Karpas-422 (cell line): ENCODE measurements around the gene PINLYP. TPM values are rescaled to one million over a fixed set of nuclear protein-coding genes. Genes with fewer than 3 reads are reported as not detected.
"Not testable (repeated sequence)": the region's sequence is repeated elsewhere in the genome, so short reads cannot be mapped to it uniquely, and the experiment has no call there.

Experiments
- DNase-seq: peaks from one replicate; pipeline ENCODE4 v3.0.0-alpha.2; 2015
- H2AFZ ChIP-seq: fragments of 200-600 bp; sonication (generic); 2 replicates; pipeline ENCODE4 v1.6.1; 2014; ENCODE audit warnings: antibody characterized with exemption, low read length, mixed read lengths
- H3K27ac ChIP-seq: fragments of 200-600 bp; sonication (generic); 2 replicates; pipeline ENCODE4 v1.5.1; 2014; ENCODE audit warnings: mild to moderate bottlenecking, low read length, moderate library complexity
- H3K27me3 ChIP-seq: fragments of 200-600 bp; sonication (generic); 2 replicates; pipeline ENCODE4 v1.6.1; 2014; ENCODE audit warnings: low read length, mixed read lengths
- H3K36me3 ChIP-seq: fragments of 200-600 bp; sonication (generic); 2 replicates; pipeline ENCODE4 v1.6.1; 2014; ENCODE audit warnings: low read length, mixed read lengths; ENCODE audit not compliant: insufficient read depth
- H3K4me1 ChIP-seq: fragments of 200-600 bp; sonication (generic); 2 replicates; pipeline ENCODE4 v1.6.1; 2014; ENCODE audit warnings: mild to moderate bottlenecking, low read length, mixed read lengths
- H3K4me2 ChIP-seq: fragments of 200-600 bp; sonication (generic); 2 replicates; pipeline ENCODE4 v1.6.1; 2014; ENCODE audit warnings: low read length, low read depth, mild to moderate bottlenecking; ENCODE audit not compliant: poor library complexity, severe bottlenecking
- H3K4me3 ChIP-seq: fragments of 200-600 bp; sonication (generic); 2 replicates; pipeline ENCODE4 v1.5.1; 2014; ENCODE audit warnings: mild to moderate bottlenecking, antibody characterized with exemption, low read length, mixed read lengths
- H3K79me2 ChIP-seq: fragments of 200-600 bp; sonication (generic); 2 replicates; pipeline ENCODE4 v1.6.1; 2014; ENCODE audit warnings: mild to moderate bottlenecking, low read length, mixed read lengths
- H3K9ac ChIP-seq: fragments of 200-600 bp; sonication (generic); 2 replicates; pipeline ENCODE4 v1.6.0; 2014; ENCODE audit warnings: low read length
- H3K9me2 ChIP-seq: fragments of 200-600 bp; sonication (generic), shearing (Covaris generic); replicated peaks from 2 replicates; pipeline ENCODE4 v1.6.0; 2014; ENCODE audit warnings: mild to moderate bottlenecking, low read length, moderate library complexity; ENCODE audit not compliant: insufficient read depth
- H3K9me3 ChIP-seq: fragments of 300-700, 200-600 bp; sonication (generic); 2 replicates; pipeline ENCODE4 v1.6.1; 2014; ENCODE audit warnings: low read length, mixed read lengths
- H4K20me1 ChIP-seq: fragments of 200-600 bp; sonication (generic); 2 replicates; pipeline ENCODE4 v1.6.1; 2014; ENCODE audit warnings: mild to moderate bottlenecking, antibody characterized with exemption, low read length, low read depth; ENCODE audit not compliant: insufficient read depth
- total RNA-seq: library from RNA; depleted of rRNA; stranded (reverse); fragments of >200 nt; shearing (Covaris generic); gene quantifications from 2 replicates; pipeline ENCODE4 v1.2.3, GENCODE V29; 2014; ENCODE audit warnings: low replicate concordance

The PINLYP gene
- total RNA-seq, 1 experiment from 2014 or later = not detected

DNA sequence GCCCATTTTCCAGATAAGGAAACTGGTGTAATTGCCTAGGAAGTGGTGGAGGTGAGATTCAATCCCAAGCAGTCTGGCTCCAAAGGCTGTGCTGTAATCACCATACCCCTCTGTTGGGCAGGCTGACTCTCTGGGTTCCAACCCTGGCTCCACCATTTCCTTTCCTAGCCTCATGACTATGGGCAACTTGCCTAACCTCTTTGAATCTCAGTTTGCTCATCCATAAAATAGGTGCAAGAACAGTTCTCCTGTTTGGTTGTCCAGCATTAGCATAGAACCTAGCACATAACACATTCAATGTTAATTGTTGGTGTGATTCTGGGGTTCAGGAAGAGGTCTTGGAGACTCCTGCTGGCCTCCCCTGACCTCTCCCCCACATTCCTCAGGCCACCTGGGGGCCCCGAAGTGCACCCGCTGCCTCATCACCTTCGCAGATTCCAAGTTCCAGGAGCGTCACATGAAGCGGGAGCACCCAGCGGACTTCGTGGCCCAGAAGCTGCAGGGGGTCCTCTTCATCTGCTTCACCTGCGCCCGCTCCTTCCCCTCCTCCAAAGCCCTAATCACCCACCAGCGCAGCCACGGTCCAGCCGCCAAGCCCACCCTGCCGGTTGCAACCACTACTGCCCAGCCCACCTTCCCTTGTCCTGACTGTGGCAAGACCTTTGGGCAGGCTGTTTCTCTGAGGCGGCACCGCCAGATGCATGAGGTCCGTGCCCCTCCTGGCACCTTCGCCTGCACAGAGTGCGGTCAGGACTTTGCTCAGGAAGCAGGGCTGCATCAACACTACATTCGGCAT lies 23.0 kb downstream of the PINLYP start:
- Histone ChIP-seq H3K9me2 (no peaks in the 10 kb centered on the region), H3K4me3 (peak overlapping the region; percentile 77; the same call in 1 of the 2 replicates), H3K79me2 (peaks cover 64% of the 10 kb centered on the region), H3K27me3 (no peaks in the 10 kb centered on the region), H3K27ac (no peak overlapping the region), H4K20me1 (no peaks in the 10 kb centered on the region; the same call in 1 of the 2 replicates), H3K4me1 (peaks cover 28% of the 10 kb centered on the region), H3K4me2 (peak overlapping the region; percentile 73), H3K36me3 (peaks cover 14% of the 10 kb centered on the region; the same call in 1 of the 2 replicates), H3K9ac (peak overlapping the region; percentile 81), H2AFZ (no peak overlapping the region), H3K9me3 (no peaks in the 10 kb centered on the region)
- DNase-seq = no peak

DNA sequence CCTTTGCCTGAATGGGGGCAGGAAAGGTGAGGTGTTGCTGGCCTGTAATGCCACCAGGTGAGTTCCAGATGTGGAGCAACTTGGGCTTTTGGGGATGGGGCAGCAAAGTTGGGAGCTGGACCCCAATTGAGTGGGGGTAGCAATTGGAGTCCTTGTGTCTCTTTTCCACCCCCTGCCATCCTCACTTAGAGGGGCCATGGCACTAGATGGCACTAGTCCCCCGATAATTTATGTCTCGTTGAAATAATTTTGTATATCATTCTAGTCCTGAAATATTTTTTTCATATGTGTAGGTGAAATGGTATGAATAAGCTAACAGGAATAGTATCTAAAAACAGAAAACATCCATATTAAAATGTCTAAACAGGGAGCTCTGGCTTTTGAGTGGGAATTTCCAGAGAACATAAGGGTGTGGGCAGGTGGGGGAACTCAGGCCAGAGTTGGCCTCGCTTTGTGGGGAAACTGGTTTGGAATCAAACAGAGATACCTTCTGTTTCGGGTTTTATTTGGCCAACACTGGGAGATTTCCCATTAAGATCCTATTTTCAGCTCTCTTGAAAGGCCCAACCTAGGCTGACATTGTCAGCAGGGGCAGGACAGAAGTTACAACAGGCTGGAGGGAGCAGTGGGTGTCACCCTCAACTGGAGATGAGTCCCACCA lies 24.2 kb downstream of the PINLYP start:
- Histone ChIP-seq H3K27ac (no peak overlapping the region), H3K79me2 (peaks cover 56% of the 10 kb centered on the region), H3K27me3 (no peaks in the 10 kb centered on the region), H3K4me1 (peaks cover 32% of the 10 kb centered on the region), H3K9ac (no peak overlapping the region), H3K9me3 (no peaks in the 10 kb centered on the region), H3K4me3 (no peak overlapping the region), H4K20me1 (no peaks in the 10 kb centered on the region; the same call in 1 of the 2 replicates), H3K9me2 (no peaks in the 10 kb centered on the region), H2AFZ (no peak overlapping the region), H3K36me3 (peaks cover 11% of the 10 kb centered on the region; the same call in 1 of the 2 replicates), H3K4me2 (no peak overlapping the region)
- DNase-seq = no peak

DNA sequence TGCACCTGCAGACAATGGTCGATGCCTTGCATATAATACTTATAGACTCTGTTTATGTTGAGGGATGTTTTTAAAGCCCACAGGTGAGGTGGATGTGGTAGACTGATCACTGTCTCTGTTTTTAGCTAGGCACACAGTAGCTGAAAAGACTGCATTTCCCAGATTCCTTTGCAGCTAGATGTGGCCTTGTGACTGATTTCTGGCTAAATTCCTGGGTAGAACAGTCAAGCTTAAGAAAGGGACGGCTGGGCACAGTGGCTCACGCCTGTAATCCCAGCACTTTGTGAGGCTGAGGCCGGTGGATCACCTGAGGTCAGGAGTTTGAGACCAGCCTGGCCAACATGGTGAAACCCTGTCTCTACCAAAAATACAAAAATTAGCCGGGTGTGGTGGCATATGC lies 24.7 kb downstream of the PINLYP start:
- not testable (repeated sequence) for H3K9me2 ChIP-seq, H3K27ac ChIP-seq, H3K27me3 ChIP-seq, H3K4me2 ChIP-seq, H3K9me3 ChIP-seq, DNase-seq, H3K9ac ChIP-seq, H4K20me1 ChIP-seq, H3K4me3 ChIP-seq, H2AFZ ChIP-seq
- Histone ChIP-seq H3K36me3 (peaks cover 11% of the 10 kb centered on the region; the same call in 1 of the 2 replicates), H3K4me1 (peaks cover 32% of the 10 kb centered on the region), H3K79me2 (peaks cover 53% of the 10 kb centered on the region)

DNA sequence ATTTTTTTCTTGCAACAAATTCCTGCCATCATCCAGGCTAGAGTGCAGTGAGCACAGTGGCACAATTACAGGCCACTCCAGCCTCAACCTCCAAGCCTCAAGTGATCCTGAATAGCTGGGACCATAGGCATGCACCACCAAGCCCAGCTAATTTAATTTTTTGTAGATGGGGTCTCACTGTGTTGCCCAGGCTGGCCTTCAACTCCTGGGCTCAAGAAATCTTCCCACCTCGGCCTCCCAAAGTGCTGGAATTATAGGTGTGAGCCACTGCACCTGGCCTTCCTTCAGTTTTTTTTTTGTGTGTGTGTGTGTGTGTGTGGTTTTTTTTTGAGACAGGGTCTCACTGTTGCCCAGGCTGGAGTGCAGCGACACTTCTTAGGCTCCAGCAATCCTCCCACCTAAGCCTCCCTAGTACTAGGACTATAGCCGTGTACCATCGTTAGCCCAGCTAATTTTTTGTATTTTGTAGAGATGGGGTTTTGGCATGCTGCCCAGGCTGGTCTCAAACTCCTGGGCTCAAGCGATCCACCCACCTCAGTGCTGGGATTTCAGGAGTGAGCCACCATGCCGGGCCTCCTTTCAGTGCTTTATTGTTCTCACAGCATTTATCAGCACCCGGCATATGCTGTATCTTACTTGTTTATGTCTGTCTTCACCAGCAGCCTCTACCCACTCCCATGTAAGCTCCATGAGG lies 30.4 kb downstream of the PINLYP start:
- Histone ChIP-seq H3K27ac (no peak overlapping the region), H4K20me1 (peaks cover 2% of the 10 kb centered on the region; the same call in 1 of the 2 replicates), H3K9ac (no peak overlapping the region), H3K4me2 (peak overlapping the region; percentile 7), H2AFZ (no peak overlapping the region), H3K4me3 (no peak overlapping the region), H3K79me2 (peaks cover 31% of the 10 kb centered on the region), H3K9me2 (no peaks in the 10 kb centered on the region), H3K9me3 (no peaks in the 10 kb centered on the region), H3K36me3 (peaks cover 4% of the 10 kb centered on the region; the same call in 1 of the 2 replicates), H3K27me3 (no peaks in the 10 kb centered on the region), H3K4me1 (peaks cover 28% of the 10 kb centered on the region)
- no peak for DNase-seq

DNA sequence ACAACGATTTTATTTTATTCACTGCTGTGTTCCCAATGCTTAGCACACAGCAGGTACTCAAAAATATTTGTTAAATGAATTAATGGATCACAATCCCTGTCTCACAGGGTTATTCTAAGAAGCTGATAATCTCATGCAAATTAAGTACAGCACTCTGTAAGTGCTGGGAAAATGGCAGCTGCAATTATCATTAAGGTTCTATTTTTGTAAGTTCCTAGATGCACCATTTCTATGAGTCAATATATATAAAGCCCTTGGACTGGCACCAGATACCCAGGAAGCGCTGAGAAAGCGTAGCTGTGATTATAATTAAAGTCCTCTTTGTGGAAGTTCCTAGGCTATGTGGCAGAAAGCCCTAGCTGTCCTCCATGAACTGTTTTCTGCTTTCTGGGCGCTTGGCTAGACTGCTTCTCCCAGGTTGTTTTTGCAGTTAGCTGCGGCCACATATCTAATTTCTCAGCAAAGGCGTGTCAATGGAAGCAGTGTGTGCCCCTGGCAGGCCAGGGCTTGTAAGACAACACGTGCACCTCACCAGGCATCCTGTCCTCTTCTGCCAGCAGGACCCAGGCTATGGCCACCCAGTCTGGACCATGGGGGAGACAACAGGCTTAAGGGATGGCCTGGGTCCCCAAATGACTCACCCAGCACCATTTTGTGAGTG lies 31.1 kb downstream of the PINLYP start:
- no peaks in the 10 kb centered on the region for H3K27me3 ChIP-seq
- H3K9me2 ChIP-seq = no peaks in the 10 kb centered on the region
- peaks cover 28% of the 10 kb centered on the region for H3K4me1 ChIP-seq
- no peak overlapping the region for H3K4me3 ChIP-seq
- H4K20me1 ChIP-seq = peaks cover 4% of the 10 kb centered on the region; the same call in 1 of the 2 replicates
- H3K36me3 ChIP-seq = peaks cover 4% of the 10 kb centered on the region; the same call in 1 of the 2 replicates
- no peaks in the 10 kb centered on the region for H3K9me3 ChIP-seq
- no peak overlapping the region for H2AFZ ChIP-seq
- H3K79me2 ChIP-seq = peaks cover 37% of the 10 kb centered on the region
- H3K4me2 ChIP-seq = peak overlapping the region; percentile 7
- H3K27ac ChIP-seq = no peak overlapping the region
- no peak for DNase-seq
- H3K9ac ChIP-seq = no peak overlapping the region

DNA sequence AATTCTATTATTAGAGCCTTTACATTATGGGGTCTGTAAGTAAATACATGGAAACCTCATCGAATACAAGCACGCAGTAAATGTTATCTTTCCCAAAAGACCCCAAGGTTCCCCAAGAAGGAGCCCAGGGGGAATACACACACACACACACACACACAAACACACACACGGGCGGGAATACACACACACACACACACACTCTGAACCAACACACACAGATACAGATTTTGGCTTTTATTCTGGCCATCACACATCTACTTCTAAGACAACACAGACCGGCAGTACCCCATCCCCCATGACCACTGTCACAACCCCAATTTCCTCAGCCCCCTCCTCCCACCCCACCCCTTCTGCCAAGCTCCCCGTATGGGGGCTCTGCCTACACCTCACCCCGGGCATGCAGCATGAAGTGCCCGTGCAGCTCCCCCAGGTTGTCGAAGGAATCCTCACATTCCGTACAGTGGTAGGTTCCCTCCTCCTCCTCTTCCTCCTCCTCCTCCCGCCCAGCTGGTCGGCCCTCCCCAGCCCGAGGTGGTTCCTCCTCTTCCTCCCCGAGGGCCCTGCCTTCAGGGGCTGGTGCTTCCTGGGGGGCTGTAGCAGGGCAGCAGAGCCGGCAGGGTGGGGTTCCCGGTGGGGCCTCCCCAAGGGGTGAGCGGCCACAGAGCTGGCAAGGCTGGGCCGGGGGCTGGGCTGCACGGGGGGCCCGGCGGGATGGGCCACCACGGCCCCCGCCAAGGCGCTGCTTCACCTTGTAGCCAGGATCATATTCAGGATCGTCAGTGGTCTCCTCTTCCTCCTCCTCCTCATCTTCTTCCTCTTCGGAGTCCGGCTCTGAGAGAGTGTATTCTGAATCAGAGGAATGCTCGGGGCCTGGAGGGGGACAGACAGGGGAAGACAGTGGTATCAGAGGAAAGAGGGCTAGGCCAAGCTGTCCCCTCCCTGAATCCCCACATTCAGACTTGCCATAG lies 31.9 kb downstream of the PINLYP start:
- peaks cover 28% of the 10 kb centered on the region for H3K4me1 ChIP-seq
- H3K9me3 ChIP-seq = no peaks in the 10 kb centered on the region
- peaks cover 42% of the 10 kb centered on the region for H3K79me2 ChIP-seq
- H3K27ac ChIP-seq = no peak overlapping the region
- H3K9me2 ChIP-seq = no peaks in the 10 kb centered on the region
- no peak overlapping the region for H3K4me2 ChIP-seq
- H3K36me3 ChIP-seq = peaks cover 4% of the 10 kb centered on the region
- no peak overlapping the region for H3K9ac ChIP-seq
- peaks cover 9% of the 10 kb centered on the region; the same call in 1 of the 2 replicates for H4K20me1 ChIP-seq
- H2AFZ ChIP-seq = no peak overlapping the region
- no peak overlapping the region for H3K4me3 ChIP-seq
- H3K27me3 ChIP-seq = no peaks in the 10 kb centered on the region
- no peak for DNase-seq

DNA sequence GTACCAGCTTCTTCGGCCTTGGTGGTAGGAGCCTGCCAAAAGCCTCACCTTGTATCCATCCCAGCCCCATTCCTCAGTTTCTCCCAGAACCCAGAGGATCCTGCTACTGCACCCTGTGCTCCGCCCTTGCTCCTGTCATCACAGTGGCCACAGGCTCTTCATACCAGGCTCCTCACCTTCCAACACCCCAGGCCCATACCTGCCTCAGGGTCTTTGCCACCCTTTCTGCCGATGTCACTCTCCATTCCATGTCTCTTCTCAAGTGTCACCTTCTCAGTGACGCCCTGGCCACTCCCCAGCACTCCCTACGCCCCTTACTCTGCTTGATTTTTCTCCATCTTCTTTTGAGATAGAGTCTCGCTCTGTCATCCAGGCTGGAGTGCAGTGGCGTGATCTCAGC lies 34.3 kb downstream of the PINLYP start:
- no peak overlapping the region for H3K27ac ChIP-seq
- no peaks in the 10 kb centered on the region for H3K9me3 ChIP-seq
- H3K4me1 ChIP-seq = peaks cover 15% of the 10 kb centered on the region
- H3K79me2 ChIP-seq = peaks cover 61% of the 10 kb centered on the region
- H2AFZ ChIP-seq = no peak overlapping the region
- no peak overlapping the region for H3K4me3 ChIP-seq
- peaks cover 3% of the 10 kb centered on the region for H3K36me3 ChIP-seq
- H3K4me2 ChIP-seq = no peak overlapping the region
- H4K20me1 ChIP-seq = peaks cover 9% of the 10 kb centered on the region; the same call in 1 of the 2 replicates
- H3K9me2 ChIP-seq = no peaks in the 10 kb centered on the region
- H3K27me3 ChIP-seq = no peaks in the 10 kb centered on the region
- no peak for DNase-seq
- H3K9ac ChIP-seq = no peak overlapping the region
